Stimulated activated CD8-positive, alpha-beta memory T cell treated with anti-CD3 and anti-CD28 coated beads, Interleukin-15, amount 100 ng/mL, for 1 hour (primary cell): ENCODE data around the gene GPR39.
"Not testable (repeated sequence)": the region's sequence is repeated elsewhere in the genome, so short reads cannot be mapped to it uniquely, and the experiment has no call there.

Experiments used
- DNase-seq: peaks from one replicate; pipeline ENCODE4 v3.0.0-alpha.2; 2020; ENCODE audit warnings: low read depth

Gene GPR39

DNA sequence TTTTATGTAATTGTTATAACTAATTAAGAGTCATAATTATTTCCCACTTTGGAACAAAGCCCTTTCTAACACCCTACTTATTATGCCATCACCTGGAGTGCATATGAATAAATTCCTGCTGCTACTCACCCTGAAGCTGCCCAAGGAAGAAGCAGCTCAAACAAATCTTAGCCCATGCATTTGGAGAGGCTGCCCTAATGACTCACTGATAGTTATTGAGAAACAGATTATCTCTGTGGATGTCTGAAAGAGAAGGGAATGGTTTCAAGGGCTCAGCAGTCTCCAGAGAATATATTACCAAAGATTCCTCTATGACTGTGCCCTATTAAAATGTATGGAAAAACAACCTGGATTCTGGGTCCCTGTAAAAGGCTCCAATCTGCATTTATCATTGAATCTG lies 81.0 kb downstream of the GPR39 start:
- no peak for DNase-seq

DNA sequence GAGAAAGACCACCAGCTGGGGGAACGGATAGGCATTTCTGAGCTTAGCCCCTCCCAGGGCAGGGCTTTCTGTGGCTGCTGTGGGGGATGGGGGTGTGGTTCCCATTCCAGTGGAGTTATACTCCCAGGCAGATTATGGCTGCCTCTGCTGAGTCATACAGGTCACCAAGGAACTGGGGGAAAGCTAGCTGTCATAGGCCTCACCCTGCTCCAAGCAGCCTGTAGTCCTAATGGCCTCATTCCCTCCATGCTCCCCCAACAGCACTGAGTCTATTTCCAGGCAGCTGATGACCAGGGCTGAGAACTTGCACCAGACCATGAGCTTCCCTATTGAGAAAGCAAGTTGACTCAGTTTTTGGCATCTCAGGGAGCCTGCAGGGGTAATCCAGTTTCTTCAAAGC lies 87.1 kb downstream of the GPR39 start:
- no peak for DNase-seq

- DNase-seq: no peak
These were observed 98.4 kb downstream of the GPR39 start for GRCh38 chr2:132515010-132515409.

DNA sequence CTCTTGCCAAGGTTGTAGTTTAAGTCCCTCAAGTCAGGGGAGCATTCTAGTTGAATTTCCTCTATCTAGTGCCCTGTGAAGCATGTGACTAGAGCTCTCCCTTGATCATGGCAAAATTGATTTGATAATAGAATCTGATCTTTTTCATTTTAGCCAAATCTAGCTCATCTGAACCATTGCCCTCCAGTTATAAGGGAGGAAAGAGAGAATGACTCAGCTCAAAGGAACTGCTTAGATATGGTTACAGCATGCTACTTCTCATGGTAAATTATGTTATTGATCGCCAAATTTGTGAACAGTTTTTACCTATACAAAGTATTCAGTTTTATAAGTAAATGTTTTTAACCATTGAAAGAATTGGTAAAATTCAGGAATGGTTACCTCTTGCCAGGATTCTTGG lies 100.8 kb downstream of the GPR39 start:
- DNase-seq: no peak

DNA sequence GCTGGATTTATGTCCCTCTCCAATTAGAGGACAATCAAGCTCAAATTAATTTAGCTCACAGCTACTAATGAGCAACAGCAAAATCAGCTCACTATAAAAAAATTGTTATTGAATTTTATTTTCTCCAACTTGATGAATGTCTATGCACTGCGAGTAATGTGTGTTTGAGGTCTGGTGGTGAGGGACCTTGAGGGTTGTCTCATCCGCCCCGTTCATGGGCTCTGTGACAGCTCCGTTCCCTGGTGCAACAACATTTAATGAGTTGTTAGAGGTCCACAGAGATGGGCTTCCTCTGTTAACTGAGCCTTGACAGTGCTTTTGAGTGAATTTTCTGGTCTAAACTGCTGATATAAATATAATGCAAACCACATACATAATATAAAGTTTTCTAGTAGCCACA lies 101.7 kb downstream of the GPR39 start:
- no peak for DNase-seq

DNA sequence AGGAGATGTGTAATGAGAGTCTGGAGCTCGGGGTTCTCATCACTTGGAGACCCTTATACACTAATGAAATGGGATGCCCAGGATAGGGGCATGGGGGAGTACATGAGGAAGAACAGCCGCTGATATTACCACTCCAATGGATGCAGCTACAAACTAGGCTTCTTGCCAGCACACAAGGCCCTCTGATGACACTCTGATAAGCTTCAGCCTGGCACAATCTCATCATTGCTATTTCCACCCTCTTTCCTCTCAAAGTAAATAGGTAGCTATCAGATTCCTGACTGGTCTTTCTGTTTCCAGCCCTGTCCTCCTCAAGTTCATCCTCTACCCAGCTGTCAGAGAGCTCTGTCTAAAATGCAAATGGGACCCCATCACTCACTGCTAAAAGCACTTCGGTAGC lies 103.0 kb downstream of the GPR39 start:
- DNase-seq: no peak

DNA sequence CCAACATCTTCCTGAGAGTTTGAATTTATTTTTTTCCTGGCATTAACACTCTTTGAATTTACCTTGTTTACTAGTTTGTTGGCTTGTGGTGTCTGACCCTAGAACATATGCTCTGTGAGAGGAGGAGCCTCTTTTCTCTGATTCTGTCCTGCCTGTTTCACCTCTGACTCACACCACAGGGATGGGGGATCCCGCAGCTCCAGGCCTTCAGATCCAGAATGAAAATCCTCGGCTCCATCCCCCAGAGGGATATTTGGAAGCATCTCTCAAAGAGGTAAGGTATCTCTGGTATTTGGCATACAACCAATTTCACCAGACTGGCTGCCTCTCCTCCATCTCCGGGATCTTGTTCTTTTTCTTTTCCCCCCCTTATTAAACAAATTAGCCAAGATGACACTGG lies 104.7 kb downstream of the GPR39 start:
- no peak for DNase-seq

DNA sequence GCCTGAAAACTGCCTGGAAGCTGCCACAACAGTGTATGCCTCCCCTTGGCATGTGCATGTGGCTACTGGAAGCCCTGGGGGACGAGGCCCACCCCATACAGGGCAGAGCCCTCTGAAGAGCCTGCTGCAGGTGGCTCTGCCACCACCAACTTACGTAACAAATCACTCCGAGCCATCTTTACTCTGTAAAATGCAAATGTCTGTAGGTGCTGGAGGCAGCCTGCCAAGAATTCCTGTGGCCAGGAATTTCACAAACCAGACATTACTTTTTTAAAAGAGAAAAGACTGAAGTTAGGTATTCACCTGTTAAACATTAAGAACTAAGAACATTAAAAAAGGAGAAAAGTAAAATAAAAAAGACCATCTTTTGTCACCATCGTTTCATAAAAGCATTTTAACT lies 106.3 kb downstream of the GPR39 start:
- DNase-seq: no peak

- DNase-seq: not testable (repeated sequence)
These were observed 120.5 kb downstream of the GPR39 start for GRCh38 chr2:132537061-132537460.

GRCh38 chr2:132538331-132538855 lies 121.8 kb downstream of the GPR39 start:
- DNase-seq: no peak

DNA sequence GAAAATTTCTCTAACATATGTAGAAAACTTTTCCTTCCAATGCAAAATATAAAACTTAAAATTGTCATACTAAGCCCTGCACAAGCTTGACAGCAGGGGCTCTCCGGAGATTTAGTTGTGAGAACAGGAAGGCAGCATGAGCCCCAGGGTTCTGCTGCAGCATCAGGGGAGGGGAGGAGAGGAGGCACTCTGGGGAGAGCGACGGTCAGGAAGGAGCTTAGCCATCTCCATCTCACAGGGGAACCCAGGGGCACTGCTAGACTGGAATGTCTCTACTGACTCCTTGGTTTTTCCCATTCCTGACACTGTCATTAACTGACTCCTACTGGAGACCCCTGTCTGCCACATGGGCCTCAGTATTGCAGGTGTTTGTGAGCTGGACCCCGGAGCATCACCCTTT lies 123.6 kb downstream of the GPR39 start:
- DNase-seq: no peak

- no peak for DNase-seq
These were observed 126.5 kb downstream of the GPR39 start for GRCh38 chr2:132542953-132543569.

DNA sequence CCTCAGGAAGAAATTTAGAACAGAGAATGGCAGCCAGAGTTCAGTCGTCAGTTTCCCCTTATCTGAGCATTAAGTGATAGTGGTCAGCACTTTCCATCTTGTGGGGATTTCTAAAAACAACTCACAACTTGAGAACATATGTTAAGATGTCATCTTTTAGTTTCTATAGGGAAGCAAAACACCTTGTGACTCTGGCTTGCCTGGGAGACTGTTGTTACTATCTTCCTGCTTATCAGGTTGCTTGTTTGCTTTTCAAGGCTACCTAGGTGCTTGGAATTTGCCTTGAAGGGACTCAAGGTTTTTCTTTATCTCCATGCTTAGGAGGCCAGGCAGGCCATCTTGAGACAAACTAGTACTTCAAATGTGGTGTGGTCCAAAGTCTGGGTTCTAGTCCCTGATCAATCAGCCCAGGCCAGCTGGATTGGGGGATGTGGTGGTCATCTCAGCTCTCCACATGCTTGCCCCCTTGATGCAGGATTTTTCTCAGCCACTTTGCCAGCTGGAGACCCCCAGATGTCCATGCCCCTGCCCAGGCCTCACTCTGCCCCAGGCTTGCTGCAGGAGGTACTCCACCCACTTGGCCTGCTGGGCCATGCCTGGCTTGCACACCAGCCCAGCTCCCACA lies 127.5 kb downstream of the GPR39 start:
- DNase-seq: no peak

GRCh38 chr2:132547090-132547687 lies 130.6 kb downstream of the GPR39 start:
- no peak for DNase-seq

DNA sequence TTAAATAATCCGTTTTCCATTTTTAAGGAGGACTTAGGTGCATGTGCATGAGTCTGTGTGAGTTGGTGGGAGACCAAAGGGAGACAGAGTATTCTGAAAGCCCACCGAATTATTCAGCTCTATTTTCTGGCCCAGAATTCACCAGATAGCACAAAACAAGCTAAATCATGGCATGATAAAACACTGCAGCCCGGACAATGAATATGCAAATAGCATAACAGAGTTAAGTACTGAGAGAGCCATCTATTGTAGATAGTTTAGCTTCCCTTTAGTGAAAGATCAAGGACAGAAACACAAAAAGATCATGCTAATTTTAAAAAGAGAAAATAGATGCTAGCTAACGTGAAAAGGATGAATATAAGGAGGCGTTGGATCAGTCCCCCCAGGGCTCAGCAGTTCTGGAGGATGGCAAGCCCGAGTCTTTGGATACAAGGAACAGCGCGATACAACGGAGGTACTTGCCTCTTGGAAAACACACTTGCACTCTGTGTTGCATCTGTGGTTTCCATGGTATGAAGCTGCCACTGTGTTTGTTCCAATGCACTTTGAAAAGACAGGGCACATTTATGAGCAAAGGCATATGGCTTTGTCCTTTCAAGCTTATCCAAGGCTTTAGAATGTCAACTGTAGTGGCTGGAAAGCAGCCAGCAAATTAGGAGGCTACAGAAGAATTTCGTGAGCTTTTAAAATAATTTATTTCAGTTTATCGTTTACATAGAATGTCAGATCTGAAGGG lies 133.5 kb downstream of the GPR39 start:
- no peak for DNase-seq

DNA sequence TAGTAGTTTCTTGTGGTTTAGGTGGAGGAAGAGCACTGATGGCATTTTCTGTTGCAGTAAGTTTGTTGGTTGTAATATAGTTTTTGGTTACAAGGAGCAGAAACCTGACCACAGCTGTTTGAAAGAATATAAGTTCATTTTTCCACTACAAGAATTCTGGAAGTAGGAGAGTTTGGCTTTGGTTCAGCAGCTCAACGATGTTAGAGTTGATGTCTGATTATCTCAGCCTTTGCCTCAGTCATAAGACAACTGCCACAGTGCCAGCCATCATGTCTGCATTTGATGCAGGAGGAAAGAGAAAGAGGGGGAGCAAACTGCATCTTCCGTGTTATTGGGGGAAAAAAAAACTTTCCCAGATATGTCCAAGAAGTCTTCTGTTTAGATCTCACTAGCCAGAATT lies 134.3 kb downstream of the GPR39 start:
- DNase-seq: no peak

GRCh38 chr2:132557694-132558093 lies 141.1 kb downstream of the GPR39 start:
- no peak for DNase-seq

- DNase-seq: no peak
These were observed 142.7 kb downstream of the GPR39 start for GRCh38 chr2:132559326-132559725.

DNA sequence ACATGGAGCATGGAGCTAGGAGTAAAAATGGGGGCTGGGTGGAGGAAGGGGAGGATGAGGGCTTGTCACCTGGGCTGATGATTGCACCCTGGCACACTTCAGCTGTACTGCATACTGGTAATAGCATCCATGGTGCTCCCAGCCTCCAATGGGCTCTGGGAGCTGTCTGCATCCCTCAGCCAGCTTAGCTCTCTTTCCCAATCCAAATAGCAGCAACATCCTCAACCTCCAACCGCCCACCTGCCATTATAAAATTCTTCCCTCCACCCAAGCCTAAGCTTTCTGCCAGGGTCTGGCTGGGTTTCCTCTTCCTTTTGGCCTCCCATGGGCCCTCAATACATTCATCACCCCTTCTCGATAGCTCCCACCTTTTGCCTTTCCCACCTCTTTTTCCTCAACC lies 143.3 kb downstream of the GPR39 start:
- no peak for DNase-seq

DNA sequence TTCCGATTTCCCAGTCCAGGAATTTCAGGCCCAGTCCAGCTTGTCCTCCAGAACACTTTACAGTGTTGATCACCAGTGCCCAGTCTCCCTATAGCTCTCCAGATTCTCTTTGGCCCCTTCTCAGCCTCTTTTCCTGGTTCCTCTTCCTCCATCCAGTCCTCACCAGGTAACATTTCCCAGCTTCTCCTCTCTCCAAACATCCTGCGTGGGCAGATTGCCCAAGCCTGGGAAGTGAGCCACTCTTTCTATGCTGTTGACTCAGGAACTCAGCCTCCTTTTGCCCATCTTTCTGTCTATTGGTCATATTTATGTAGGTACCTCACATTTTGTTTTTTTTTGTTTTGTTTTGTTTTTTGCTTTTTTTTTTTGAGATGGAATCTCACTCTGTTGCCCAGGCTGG lies 144.0 kb downstream of the GPR39 start:
- no peak for DNase-seq

DNA sequence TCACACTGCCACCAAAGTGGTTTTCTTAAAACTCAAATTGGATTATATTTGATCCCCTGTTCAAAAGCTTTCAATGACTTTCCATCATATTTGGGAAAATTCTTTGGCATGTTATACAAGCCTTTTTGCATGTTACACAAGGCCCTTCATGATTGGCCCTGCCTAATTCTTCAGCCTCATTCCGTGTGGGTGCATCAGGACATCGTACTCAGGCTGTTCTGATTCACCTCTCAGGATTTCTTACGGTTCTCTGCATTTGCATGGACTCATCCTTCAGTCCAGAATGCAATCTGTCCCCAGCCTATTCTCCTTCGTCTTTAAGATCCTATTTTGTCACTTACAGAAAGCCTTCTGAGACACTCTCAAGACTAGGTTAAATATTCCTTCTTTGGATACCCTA lies 145.6 kb downstream of the GPR39 start:
- DNase-seq: no peak

- no peak for DNase-seq
These were observed 147.5 kb downstream of the GPR39 start for GRCh38 chr2:132564065-132564464.

DNA sequence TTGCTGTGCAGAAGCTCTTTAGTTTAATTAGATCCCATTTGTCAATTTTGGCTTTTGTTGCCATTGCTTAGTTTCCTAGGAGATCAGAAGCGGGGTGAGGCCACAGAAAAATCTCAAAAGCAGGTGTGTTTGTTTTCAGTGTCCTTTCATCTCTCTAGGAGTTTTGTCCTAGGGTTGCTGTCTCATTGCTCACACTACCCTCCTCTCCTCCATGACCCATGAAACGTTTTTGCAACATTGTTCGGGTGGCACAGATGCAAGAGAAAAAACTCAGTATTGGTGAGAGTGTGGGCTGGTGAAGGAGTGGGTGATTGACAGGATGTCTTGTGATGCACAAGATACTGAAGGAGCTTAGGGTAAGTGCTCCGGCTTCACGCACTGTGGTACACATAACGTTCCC lies 149.8 kb downstream of the GPR39 start:
- no peak for DNase-seq
